Uterus (tissue), 2 donors: ENCODE results near the gene NOL4L.
A peak's percentile ranks its signal among the peaks of the same experiment; 100 is the strongest.

Experiments used
- POLR2A ChIP-seq, 2 donors: fragments of 450-650 bp; IDR thresholded peaks; one replicate each; pipeline ENCODE4 v1.6.1; 2016; ENCODE audit warnings: antibody characterized with exemption in 2 of 2, mild to moderate bottlenecking in 1 of 2, moderate library complexity in 1 of 2
- TF ChIP-seq, protein P1 (sequence below), 4 experiments: fragments of 200-600 bp in 2 of 4; fragments of 450-650 bp in 2 of 4; sonication (generic) in 2 of 4; IDR thresholded peaks; one replicate each; pipeline ENCODE4 v1.5.1; 2016 to 2019; ENCODE audit warnings: antibody characterized with exemption in 4 of 4, mild to moderate bottlenecking in 2 of 4, moderate library complexity in 1 of 4

DNA sequence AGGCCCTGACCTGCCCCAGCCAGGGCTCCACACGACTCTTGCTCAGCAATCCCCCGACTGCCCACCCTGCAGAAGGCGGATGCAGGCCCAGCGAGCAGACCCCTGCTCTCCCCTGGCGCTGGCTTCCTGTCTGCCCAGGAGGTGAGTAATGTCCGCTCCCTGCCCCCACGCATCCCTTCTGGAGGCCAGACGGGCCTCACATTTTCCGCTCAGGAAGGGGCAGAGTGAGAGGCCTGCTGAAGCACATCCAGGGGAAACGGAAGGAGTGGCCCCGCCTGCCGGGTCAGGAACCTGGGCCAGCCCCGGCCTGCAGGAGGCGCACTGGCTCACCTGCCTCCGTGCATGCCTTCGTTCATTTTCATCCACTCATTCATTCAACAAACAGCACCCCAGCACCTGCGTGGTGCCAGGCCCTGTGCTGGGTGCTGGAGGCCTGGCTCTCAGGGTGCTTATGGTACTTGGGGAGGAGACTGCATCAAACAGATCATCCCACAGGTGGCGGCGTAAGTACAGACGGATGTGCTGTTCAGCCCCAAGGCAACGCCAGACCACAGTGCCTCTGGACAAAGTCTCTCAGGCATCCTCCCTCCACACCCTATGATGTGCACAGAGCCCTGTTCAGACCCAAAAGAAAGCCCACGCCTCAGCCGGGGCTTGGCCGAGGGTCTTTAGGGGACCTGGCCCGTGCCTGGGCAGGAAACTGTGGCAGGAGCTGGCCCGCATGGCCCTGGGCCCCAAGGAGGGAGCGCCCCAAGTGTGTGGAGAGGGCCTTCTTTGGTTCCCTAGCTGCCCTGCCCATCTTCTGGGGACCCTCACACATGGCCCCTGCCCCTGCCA, 114.9 kb downstream of the NOL4L start:
- TF ChIP-seq, protein P1, sequence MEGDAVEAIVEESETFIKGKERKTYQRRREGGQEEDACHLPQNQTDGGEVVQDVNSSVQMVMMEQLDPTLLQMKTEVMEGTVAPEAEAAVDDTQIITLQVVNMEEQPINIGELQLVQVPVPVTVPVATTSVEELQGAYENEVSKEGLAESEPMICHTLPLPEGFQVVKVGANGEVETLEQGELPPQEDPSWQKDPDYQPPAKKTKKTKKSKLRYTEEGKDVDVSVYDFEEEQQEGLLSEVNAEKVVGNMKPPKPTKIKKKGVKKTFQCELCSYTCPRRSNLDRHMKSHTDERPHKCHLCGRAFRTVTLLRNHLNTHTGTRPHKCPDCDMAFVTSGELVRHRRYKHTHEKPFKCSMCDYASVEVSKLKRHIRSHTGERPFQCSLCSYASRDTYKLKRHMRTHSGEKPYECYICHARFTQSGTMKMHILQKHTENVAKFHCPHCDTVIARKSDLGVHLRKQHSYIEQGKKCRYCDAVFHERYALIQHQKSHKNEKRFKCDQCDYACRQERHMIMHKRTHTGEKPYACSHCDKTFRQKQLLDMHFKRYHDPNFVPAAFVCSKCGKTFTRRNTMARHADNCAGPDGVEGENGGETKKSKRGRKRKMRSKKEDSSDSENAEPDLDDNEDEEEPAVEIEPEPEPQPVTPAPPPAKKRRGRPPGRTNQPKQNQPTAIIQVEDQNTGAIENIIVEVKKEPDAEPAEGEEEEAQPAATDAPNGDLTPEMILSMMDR (IDR thresholded peaks at IDR 0.05), result peak in 2 of 4 experiments; percentile 21 to 40
- TF ChIP-seq POLR2A (IDR thresholded peaks at IDR 0.05), result no peak
